Hippocampal formation (tissue), 2 donors: ENCODE data around the gene RIN1.
"Not testable (repeated sequence)": the region's sequence is repeated elsewhere in the genome, so short reads cannot be mapped to it uniquely, and the experiment has no call there.

Experiments
- DNase-seq, 2 donors: peaks; one replicate each; lab custom pipeline; 2025; lab: John Stamatoyannopoulos, UW

Gene RIN1, protein sequence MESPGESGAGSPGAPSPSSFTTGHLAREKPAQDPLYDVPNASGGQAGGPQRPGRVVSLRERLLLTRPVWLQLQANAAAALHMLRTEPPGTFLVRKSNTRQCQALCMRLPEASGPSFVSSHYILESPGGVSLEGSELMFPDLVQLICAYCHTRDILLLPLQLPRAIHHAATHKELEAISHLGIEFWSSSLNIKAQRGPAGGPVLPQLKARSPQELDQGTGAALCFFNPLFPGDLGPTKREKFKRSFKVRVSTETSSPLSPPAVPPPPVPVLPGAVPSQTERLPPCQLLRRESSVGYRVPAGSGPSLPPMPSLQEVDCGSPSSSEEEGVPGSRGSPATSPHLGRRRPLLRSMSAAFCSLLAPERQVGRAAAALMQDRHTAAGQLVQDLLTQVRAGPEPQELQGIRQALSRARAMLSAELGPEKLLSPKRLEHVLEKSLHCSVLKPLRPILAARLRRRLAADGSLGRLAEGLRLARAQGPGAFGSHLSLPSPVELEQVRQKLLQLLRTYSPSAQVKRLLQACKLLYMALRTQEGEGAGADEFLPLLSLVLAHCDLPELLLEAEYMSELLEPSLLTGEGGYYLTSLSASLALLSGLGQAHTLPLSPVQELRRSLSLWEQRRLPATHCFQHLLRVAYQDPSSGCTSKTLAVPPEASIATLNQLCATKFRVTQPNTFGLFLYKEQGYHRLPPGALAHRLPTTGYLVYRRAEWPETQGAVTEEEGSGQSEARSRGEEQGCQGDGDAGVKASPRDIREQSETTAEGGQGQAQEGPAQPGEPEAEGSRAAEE

DNA sequence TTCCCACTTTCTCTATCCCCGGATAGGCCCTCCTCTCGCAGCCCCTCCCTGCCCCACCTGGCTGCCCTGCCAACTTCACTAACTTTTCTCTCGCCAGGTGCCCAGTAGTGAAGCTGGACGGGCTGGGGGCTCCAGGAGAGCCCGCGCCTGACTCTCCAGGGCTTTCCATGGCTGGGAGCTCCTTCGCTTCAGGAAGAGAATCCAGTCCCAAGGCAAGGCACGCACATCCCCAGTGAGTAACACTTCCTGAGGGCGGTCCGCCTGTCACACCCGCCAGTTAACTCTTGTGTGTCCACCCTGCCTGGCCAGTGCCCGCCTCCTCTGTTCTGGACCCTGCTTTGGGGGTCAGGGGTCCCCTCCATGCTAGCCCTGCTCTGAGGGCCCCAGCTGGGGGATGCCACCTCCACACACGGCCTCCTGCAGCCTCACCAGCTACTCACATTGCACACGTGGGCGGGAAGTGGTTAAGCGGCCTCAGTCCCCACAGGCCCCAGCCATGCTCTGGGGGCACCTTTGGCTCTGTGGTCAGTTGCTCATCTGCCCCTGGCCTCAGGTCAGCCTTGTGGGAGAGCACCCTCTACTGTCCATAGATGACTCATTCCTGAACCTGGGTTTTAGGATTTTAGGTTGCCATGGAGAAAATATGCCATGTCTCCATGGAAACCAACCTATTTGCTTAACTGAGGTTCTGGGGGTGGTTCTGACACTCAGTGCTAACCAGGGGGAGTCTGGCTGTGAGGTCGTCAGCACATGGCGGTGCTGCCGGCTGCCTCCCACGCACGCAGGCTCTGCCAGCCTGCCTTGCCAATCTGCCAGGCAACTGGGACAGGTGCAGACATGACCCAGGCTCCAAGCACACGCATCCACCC, at the start of gene RIN1:
Gene RIN1 (minus strand): TSS at position 201 of the 869 bp plus-strand sequence. CDS start 32 bp downstream, at position 169.
- peak in 1 of 2 donors; percentile 57 for DNase-seq

DNA sequence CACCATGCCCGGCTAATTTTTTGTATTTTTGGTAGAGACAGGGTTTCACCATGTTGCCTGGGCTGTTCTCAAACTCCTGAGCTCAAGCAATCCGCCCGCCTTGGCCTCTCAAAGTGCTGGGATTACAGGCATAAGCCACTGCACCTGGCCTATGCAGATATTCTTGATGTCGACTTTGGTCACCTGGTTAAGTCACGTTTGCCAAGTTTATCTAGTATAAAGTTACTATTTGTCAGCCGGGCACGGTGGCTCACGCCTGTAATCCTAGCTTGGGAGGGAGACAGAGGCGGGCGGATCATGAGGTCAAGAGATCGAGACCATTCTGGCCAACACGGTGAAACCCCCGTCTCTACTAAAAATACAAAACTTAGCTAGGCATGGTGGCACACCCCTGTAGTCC, 48.1 kb upstream of the RIN1 start:
- DNase-seq: not testable (repeated sequence)

DNA sequence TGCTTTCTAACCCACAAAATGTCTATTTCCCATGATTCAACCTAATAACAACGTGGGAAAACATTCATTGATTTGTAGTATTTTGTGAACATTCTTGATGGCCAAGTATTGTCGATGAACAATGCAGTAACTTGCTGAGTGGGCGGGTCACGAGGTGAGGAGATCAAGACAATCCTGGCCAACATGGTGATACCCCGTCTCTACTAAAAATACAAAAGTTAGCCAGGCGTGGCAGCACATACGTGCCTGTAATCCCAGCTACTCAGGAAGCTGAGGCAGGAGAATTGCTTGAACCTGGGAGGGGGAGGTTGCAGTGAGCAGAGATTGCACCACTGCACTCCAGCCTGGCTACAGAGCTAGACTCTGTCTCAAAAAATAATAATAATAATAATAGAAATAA, 44.0 kb upstream of the RIN1 start:
- DNase-seq: not testable (repeated sequence)

DNA sequence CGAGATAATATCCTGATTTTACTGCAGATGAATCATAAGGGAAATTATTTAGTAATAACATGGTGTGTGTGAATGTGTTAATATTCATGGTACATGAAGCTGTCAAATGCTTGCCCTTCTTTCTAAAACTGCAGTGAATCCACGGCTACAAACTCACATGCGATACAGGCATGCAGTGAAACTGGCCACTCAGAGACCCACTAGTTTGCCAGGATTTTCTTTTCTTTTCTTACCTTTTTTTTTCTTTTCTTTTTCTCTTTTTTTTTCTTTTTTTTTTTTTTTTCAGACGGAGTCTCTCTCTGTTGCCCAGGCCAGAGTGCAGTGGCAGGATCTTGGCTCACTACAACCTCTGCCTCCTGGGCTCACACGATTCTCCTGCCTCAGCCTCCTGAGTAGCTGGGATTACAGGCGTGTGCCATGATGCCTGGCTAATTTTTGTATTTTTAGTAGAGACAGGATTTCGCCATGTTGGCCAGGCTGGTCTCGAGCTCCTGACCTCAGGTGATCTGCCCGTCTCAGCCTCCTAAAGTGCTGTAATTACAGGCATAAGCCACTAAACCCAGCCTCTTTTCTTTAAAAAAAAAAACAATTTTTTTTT, 37.6 kb upstream of the RIN1 start:
- DNase-seq: not testable (repeated sequence)

DNA sequence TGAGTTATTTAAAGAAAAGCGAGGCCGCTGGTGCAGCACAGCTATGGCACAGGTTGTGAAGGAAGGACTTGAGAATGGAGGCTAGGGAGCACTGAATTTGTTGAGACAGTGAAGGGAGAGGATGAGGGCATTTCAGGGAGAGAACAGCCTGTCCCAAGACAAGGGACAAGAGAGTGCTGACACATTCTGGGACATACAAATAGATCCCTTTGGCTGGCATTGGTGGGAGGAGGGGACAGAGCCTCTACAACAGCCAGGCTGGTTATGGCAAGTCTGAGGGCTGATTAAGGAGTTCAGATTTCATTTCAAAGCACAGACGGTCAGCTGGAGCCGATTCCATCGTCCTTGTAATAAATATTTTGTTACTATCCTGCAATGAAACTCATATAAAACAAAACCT, 37.0 kb upstream of the RIN1 start:
- DNase-seq: peak in 1 of 2 donors; percentile 32

DNA sequence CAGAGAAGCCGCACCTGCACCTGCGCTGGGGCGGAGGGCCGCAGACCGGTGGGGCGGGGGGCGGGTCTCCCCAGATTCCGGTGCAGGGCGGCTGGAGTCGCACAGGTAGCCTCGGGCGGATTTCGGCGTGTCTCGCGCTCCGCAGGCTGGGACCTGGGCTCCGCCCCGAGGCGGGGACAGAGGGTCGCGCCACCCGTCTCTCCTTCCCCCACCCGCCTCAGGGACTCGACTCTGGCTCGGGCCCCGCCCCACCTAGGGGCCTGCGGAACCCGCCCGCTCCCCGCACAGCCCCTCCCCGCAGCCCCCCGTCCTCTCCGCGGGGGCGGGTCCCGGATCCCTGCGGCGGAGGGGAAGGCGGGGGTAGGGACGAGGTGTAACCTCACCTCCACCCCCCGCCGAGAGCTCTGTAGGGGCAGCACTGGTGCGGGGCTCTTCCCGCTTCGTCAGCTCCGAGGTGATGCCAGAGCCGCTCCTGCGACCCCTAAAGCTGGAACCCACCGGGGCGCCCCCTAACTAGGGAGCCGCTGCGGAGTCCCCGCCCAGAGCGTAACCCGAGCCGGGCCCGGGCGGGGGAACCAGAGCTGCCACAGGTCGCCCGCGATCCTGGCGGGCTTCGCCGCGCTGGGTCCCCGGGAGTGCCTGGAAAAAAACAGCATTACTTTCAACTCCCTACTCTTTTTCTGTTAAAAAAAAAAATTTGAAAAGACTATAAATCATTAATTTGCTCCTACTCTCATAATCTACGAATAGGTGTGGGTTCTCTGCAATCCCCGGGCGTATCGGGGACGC, 35.6 kb upstream of the RIN1 start, which contains the start of gene SLC29A2:
Gene SLC29A2 (minus strand): TSS at position 134 of the 789 bp plus-strand sequence. CDS start 169 bp downstream, outside the sequence.
- DNase-seq: no peak

DNA sequence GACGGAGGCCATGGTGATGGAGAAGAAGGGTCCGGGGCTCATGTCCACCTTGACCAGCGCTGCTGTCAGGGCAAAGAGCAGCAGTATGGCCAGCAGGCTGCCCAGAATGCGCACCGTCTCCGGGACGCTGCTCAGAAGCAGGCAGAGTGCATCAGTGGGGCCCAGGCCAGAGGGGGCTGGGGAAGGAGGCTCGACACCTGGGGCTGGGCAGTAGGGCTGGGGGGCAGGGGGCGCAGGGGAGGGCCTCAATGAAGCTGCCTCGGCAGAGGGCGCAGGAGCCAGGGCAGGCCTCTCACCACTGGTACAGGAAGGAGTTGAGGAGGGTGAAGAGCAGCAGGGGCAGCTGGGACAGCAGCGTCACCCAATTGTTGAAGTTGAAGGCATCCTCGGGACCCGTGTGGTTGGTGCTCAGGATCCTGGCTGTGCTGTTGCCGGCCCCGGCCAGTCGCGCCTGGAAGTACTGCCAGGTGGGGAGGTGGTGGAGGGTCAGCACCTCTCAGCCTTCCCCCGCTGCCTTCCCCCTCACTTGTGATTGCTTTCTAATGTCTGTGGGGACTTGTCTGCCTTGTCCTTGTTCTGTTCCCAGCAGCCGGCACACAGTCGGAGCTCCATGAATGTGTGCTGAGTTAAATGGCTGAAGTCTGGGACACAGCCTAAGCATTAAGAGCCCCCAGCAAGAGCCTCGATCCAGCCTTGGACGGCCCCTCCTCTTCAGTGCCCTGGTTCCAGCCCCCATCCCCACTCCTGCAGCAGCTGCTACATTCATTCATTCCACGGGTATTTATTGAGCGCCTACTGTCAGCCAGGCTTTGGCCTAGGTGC, 33.0 kb upstream of the RIN1 start:
- DNase-seq: no peak

DNA sequence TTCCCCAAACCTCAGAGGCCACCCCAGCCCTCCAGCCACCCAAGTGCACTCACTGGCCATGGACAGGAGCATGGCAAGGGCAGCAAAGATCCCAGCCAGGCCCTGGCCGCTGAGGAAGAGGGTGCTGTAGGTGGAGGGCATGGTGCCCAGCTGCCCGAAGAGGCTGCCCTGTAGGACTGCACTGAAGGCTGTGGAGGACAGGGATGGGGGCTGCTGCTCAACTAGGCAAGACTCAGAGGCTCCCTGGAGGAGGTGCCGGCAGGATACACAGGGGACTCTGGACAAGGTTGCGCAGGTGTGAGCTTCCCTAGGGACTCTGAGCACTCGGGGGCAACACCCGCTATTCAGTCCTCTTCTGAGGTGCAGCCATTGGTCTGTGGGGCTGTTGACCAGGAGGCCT, 32.2 kb upstream of the RIN1 start:
- DNase-seq: no peak

DNA sequence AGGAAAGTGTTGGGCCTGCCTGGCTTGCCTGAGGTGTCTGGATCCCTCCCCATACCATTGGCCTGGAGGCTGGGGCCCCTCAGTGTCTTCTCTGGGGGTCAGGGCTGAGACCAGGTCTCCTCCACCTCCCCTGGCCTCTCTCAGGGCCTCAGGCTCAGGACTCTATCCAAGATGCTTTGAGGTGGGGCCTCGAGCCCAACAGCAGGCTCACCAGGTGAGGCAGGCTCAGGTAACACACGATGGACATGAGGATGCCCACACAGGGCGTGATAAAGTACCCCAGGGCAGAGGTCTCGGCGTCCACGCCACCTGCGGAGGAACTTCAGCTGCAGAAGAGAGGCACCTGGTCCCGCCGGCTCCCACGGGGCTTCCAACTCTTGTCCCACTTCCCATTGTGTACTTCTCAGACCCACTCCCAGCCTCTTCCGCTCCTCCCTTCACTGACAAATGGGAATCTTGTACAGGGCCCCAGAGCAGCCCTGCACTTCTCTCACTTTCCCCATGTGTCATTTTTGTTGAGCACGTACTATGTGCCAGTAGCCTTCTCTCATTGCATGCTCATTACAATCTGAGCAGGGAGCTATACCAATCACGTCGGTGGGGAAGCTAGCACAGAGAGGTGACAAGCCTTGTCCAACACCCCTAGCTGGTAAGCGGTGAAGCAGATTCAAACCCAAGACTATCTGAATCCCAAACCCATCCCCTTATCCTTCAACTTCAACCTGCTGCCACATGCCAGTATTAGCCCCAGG, 31.5 kb upstream of the RIN1 start:
- no peak for DNase-seq

DNA sequence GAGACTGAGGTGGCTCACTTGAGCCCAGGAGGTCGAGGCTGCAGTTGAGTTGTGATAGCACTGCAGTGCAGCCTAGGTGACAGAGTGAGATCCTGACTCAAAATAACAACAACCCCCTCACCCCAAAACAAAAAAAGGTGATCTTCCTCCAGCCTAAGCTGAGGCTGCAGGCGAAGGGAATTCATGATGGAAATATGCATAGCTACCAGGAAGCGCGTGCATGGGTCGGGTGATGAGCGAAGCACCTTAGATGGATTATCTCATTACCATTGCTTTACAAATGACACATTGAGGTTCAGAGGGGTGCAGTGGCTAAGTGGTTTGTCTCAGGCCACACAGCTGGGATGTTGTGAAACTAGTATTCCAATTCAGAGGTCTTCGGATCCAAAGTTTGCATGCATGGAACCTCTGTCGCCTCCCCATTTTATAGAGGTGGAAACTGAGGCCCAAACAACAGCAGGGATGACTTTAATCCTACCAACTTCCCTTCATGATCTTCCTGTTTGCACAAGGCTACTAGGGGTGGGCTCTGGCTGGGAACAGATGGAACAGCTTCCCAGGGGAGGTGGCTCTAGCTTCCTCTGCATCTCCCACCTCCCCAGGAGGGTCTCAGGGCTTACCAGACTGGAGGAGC, 30.7 kb upstream of the RIN1 start:
- DNase-seq: no peak

DNA sequence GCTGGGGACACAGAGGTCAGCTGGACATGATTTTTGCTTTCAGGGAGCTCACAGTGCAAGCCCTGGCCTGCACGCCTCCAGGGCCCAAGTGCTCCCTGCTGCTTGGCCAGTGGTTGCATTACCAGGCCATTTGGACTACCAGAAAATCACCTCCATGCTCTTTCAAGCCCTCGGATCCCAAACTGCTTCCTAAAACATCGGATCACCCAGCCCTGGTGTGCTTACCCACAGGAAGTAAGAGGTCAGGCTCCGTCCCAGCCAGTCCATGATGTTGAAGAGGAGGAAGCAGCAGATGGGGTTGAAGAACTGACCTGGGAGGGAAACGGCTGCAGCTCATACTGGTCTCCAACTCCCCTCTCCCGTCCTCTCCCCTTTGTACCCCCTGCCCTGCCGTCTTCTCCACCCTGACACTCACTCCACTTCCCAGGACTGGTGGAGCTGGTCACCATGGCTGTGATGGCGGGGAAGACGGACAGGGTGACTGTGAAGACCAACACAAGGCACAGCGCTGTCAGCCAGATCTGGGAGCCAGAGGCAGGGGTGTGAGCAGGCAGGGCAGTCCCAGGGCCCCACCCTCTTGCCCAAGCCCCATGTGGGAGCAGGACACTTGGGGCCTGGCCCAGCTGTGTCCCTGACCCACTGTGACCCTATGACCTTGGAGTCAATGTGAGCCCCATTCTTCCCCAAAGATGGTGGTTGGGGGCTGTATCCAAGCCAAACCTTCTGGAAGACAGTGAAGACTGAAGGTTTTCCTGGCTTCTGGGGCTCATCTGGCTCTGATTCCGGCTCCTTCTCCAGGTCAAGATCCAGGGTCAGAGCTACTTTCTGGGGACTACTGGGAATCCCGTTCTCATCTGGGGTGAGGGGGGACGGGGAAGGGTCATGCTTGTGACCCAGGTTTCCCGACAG, 29.7 kb upstream of the RIN1 start:
- no peak for DNase-seq

DNA sequence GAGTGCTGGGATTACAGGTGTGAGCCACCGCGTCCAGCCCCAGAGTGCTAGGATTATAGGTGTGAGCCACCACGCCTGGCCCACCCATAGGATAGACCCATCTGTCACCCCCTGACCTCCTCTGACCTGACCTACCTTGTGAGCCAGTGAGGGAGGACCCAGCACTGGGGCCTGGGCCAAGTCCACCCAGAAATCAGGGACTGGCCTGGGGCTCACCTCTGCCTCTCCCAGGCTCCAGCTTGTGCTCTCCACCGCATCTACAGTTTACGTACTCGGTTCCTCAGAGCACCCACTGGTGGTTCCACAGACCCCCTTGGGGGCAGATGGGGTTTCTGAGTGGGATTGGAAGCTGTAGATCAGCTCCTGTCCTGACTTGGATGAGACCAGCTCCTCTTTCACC, 28.9 kb upstream of the RIN1 start:
- DNase-seq: no peak

DNA sequence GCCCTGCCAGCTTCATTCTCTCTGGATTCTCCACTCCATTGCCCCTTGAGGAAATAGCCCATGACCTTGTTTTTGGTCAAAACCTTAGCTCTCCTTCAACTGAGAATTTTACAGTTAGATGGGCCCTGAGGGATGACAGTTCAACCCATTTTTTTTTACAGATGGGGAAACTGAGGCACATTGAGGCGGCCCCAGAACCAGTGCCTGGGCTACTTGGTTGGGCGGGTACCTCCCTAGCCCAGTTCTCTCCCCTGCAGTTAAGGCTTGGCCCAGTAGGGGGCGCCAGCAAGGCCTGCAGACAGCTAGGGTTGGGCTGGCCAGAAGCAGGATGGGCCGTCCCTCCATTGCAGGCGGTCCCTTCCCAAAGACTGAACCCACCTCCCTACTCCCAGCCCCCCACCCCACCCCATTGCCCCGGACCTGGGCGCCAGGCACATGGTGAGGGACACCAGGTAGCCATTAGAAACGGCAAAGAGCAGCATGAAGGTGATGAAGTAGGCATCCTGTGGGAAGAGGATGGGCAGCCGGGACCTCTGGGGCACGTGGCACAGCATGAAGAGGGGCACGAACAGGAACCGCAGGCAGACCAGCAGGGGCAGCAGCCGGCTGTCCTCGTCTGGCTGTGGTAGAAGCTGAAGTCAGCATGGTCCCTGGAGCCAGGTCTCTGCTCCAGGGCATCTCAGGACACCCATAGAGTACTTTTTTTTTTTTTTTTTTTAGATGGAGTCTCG, 27.7 kb upstream of the RIN1 start:
- DNase-seq: no peak

DNA sequence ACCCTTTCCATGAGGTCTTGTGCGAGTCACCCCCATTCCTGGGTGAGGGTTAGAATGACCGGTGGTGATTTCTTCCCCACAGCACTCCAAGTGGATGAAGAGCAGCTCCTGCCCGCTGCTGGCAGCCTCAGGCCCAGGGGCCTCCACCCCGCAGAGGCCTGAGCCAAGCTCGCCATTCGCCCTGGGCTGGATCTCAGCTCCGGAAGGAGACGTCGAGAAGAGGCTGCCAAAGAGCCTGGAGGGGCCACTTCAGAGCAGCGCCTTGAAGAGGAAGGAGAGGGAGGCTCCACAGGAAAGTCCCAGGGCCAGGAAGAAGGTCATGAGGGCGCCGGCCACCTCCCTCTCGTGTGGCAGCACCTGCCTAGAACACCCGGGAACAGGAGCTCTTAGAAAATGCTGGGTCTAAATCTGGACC, 27.0 kb upstream of the RIN1 start:
- DNase-seq: no peak

DNA sequence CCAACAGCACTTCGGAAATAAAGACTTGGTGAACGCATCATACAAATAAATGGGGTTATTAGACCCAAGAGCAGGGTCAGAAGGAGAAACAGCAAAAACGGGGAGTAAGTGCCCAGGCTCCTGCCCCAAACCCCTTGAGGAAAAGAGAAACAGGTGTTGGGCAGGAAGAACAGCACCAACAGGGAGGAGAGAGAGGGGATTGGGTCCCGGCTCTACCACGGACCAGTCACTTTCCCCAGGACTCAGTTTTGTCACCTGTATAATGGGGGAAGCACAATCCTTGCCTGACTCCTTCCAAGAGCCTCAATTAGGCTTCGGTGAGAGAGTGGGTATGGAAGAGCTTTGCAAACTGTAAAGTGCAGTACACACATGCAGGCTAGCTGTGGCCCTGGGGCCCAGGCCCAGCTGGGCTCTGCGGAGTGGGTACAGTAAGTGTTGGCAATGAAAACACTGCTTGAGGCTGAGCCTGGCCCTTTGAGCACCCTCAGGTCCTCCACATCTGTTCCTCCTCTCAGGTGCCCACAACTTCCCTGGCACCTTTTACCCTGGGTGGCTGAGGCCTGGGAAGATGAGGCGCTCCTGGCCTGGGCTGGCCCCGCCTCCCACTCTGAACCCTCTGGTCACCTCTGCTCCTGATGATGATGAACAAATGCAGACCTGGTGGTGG, 26.4 kb upstream of the RIN1 start:
- no peak for DNase-seq

DNA sequence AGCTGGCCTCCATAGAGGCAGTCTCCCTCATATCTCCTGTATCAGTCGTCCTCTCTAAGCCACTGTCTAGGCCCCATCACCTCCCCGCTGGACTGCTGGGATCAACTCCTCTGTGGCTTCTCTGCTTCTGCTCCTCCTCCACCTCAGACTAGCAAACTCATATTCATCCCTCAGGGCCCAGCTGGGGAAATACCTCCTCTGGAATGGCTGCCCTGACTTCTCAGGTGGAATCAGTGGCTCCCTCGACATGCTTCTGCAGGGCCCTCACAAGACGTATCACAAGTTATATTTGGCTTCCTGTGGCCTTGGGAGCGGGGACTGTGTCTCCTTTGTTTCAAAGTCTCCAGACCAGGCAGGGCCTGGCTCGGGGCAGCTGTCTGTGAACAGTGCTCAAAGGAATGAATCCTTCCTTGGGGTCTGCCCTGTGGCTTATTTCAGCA, 25.3 kb upstream of the RIN1 start:
- no peak for DNase-seq
